ENCODE measurements around the gene KIAA1549.

The KIAA1549 gene

DNA sequence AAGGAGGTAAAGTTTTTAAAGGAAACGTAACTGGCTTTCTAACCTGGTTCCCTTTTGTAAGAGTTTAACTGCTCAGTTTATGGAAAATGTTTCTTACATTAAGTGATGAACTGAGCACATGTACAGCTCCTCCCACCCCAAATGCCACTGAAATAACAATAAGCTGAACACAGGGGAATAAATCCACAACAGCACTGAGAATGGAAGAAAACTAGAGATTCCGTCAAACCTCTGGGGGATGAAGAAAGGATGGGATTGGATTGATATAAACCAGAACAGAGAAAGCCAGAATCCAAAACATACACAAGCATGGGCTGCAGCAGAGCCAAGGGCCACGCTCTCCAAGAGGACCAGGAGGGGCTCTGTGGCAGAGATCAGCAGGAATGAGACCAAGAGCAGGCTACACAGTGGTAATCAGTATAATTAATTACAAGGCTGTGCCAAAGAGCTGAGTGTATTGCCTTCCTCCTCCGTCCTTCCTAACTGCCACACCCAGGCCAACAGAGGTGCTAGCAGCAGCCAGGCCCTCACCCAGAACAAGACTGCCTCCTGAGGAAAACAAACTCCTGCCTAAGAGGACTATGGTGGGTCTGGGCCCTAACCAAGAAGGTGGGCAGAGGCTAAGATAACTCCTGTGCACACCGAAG, 73.9 kb downstream of the KIAA1549 start:
- H3K4me3 ChIP-seq (ENCODE audit: control insufficient read depth, low read depth, low read length) = no peak overlapping the region
- DNase-seq (ENCODE audit: low read depth) = no peak
- TF ChIP-seq, protein P1, sequence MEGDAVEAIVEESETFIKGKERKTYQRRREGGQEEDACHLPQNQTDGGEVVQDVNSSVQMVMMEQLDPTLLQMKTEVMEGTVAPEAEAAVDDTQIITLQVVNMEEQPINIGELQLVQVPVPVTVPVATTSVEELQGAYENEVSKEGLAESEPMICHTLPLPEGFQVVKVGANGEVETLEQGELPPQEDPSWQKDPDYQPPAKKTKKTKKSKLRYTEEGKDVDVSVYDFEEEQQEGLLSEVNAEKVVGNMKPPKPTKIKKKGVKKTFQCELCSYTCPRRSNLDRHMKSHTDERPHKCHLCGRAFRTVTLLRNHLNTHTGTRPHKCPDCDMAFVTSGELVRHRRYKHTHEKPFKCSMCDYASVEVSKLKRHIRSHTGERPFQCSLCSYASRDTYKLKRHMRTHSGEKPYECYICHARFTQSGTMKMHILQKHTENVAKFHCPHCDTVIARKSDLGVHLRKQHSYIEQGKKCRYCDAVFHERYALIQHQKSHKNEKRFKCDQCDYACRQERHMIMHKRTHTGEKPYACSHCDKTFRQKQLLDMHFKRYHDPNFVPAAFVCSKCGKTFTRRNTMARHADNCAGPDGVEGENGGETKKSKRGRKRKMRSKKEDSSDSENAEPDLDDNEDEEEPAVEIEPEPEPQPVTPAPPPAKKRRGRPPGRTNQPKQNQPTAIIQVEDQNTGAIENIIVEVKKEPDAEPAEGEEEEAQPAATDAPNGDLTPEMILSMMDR (IDR thresholded peaks at IDR 0.05; ENCODE audit: control insufficient read depth, insufficient read depth, low read depth, low read length, missing control alignments) = no peak

DNA sequence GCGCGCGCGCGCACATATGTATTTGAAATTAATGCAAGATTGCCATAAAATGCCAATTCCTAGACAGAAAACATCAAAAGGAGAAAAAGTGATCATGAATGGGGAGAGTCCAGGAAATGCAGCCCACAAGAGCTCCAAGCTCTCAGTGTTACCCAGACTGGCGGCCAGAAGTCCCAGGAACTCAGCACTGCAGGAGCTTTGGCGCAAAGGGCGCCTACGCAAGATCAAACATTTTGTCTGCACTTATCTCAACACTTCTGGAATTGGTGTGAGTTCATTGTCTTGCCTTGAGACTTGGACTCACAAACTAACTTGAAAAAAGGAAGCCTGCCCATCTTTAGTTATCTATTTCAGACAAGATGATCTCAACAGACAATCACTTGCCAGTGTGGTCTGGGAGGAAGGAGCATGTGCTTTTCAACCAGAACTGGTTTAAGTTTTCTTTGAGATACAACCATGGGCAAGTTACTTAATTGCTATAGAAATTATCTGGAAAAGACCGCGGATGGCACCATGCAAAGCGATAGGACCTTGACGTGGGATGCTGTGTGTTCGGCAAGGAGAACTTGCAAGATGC, 77.2 kb downstream of the KIAA1549 start:
- TF ChIP-seq, protein P1 (IDR thresholded peaks at IDR 0.05; ENCODE audit: control insufficient read depth, insufficient read depth, low read depth, low read length, missing control alignments) = no peak
- DNase-seq (ENCODE audit: low read depth) = no peak
- no peak overlapping the region for H3K4me3 ChIP-seq (ENCODE audit: control insufficient read depth, low read depth, low read length)

DNA sequence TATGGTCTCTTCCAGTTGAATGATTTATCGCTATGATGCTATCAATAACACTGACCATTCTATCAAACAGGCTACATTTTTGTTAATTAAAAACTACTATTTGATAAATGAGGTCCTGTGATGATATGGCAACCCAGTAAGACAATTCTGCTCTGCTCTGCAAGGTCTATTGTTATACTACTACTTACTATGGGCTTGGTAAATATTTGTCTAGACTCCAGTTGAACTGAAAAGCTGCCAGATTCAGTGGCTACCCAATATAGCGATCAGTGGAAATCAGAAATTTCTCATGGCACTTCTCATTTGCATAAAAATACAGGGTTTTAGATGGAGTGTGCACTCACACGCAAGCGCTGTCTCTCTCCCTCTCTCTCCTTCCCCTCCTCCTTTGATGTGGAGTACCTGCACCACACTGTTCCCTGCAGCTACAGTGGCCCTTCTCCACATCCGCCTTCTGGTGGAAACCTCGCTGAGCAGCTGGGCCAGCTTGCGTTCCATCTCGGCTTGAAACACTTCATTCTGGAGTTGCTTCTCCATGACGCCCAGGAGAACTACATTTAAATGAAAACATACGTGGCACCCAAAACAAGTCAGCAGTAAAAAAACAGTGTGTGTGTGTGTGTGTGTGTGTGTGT, 77.9 kb downstream of the KIAA1549 start:
- TF ChIP-seq, protein P1 (IDR thresholded peaks at IDR 0.05; ENCODE audit: control insufficient read depth, insufficient read depth, low read depth, low read length, missing control alignments) = no peak
- no peak overlapping the region for H3K4me3 ChIP-seq (ENCODE audit: control insufficient read depth, low read depth, low read length)
- no peak for DNase-seq (ENCODE audit: low read depth)

DNA sequence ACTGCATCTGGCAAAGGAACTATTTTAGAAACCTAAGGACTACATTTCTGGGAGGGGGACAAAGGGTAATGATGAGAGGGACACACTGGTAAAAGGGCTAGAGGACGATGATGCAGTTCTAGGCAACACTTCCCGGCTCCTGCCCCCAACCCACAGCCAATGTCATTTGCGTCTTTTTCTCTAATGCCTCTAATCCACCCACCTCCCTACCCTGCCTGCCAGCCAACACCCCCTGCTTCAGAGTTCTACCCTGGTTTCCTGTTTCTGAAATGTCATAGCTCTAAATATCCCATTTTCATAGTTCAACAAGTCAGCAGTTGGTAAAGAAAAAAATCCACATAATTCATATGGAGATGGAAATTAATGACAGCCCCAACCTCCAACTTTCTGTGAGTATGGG, 79.0 kb downstream of the KIAA1549 start:
- TF ChIP-seq, protein P1 (IDR thresholded peaks at IDR 0.05; ENCODE audit: control insufficient read depth, insufficient read depth, low read depth, low read length, missing control alignments) = no peak
- DNase-seq (ENCODE audit: low read depth) = no peak
- H3K4me3 ChIP-seq (ENCODE audit: control insufficient read depth, low read depth, low read length) = no peak overlapping the region

DNA sequence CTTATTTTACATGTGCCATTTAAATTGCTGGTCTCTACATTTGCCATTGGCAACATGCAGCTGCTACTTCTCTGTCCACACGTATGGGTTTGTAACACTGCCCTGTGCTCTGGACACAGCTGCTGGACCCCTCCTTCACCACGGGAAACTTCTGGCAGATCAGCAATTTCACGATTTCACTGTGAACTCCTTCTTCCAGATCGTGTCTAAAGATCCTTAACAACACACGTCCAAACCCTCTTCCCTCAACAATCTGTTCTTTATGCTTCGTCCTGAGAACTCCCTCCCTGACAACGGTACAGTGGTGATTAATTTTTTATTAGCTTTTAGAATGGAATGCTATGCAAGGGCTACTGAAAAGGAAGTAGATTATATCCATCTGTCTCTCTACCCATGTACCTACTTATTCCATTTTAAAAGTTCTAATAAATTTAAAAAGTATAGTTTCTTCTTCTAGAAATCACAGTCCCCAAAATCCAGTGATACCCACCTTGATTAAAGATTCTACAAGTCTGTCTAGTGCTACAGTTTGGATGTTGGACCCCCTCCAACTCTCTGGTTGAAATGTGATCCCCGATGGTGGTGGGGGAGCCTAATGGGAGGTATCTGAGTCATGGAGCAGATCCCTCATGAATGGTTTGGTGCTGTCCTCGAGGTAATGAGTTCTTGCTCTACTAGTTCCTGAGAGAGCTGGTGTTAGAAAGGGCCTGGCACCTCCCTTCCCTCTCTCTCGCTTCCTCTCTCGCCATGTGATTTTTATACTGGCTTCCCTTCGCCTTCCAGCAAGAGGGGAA, 81.0 kb downstream of the KIAA1549 start:
- TF ChIP-seq, protein P1 (IDR thresholded peaks at IDR 0.05; ENCODE audit: control insufficient read depth, insufficient read depth, low read depth, low read length, missing control alignments) = no peak
- DNase-seq (ENCODE audit: low read depth) = no peak
- no peak overlapping the region for H3K4me3 ChIP-seq (ENCODE audit: control insufficient read depth, low read depth, low read length)

DNA sequence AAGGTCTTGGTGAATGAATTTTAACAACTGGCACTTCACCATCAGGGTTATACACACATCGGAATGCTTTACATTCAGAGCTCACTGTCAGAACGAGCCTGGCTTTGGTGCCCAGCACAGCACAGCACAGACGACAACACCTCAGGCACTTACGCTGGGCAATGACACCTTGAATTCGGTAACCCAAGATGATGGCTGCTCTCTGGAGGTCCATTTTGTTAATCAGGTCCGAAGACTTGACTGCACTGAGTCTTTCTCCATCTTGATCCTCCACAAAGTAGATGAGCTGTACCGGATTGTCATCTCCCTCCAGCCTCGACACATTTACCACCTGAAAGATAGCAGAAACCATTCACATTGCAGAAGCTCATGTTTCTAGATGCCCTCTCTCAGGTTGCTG, 82.4 kb downstream of the KIAA1549 start:
- DNase-seq (ENCODE audit: low read depth) = no peak
- no peak overlapping the region for H3K4me3 ChIP-seq (ENCODE audit: control insufficient read depth, low read depth, low read length)
- TF ChIP-seq, protein P1 (IDR thresholded peaks at IDR 0.05; ENCODE audit: control insufficient read depth, insufficient read depth, low read depth, low read length, missing control alignments) = no peak

All from AG09309 (cell line).